ENCODE results near the gene ARHGDIG.

- TF ChIP-seq, protein P1, sequence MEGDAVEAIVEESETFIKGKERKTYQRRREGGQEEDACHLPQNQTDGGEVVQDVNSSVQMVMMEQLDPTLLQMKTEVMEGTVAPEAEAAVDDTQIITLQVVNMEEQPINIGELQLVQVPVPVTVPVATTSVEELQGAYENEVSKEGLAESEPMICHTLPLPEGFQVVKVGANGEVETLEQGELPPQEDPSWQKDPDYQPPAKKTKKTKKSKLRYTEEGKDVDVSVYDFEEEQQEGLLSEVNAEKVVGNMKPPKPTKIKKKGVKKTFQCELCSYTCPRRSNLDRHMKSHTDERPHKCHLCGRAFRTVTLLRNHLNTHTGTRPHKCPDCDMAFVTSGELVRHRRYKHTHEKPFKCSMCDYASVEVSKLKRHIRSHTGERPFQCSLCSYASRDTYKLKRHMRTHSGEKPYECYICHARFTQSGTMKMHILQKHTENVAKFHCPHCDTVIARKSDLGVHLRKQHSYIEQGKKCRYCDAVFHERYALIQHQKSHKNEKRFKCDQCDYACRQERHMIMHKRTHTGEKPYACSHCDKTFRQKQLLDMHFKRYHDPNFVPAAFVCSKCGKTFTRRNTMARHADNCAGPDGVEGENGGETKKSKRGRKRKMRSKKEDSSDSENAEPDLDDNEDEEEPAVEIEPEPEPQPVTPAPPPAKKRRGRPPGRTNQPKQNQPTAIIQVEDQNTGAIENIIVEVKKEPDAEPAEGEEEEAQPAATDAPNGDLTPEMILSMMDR (IDR thresholded peaks at IDR 0.05), result no peak
- TF ChIP-seq ZFX (IDR thresholded peaks at IDR 0.05; ENCODE audit: borderline replicate concordance), result no peak
Observed at GRCh38 chr16:314351-314750, 34.0 kb downstream of the ARHGDIG start.

All from 22Rv1 (cell line).